ENCODE data around the gene TADA2B.

GRCh38 chr4:7092026-7092425 is 48.9 kb downstream of the TADA2B start:
- TF ChIP-seq EZH2 (IDR thresholded peaks at IDR 0.05; ENCODE audit: borderline replicate concordance, low read length) (no peak), CTCF (IDR thresholded peaks at IDR 0.05; ENCODE audit: low read length) (no peak)

Data from OCI-LY1 (cell line).